Measurements from ENCODE around the gene GALC.

GALC gene

DNA sequence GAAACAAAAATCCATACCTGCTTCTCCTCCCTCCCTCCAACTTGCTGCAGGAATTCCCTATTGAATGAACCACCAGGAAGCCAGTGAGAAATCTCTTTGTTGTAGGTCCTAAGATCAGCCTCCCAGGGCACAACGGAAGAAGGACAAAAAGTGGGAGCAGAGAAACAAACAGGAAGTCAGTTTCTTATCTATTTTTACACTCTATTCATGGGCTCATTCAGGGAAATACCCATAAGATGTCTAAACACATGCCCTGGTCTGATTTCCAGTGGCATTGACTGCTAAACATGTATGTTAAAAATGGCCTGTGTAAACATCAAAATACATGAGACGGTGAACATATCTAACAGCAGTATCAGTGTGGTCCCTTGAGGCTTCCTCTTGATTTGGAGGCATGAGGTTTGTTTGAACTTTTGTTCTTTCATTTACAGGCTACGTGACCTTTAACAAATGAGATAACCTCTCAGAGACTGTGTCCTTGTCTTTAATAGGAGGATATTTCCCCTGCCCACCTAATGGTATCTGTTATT, 30.7 kb upstream of the GALC start:
- Histone ChIP-seq H3K79me2 (ENCODE audit: low read length) (no peaks in the 10 kb centered on the region), H3K4me3 (ENCODE audit: low read length) (no peak overlapping the region), H2AFZ (ENCODE audit: low read depth, low read length) (no peak overlapping the region), H3K27ac (ENCODE audit: low read length) (no peak overlapping the region), H3K9me3 (ENCODE audit: insufficient read depth, low read length) (no peaks in the 10 kb centered on the region), H4K20me1 (ENCODE audit: insufficient read depth, low read length) (no peaks in the 10 kb centered on the region), H3K36me3 (replicated peaks; ENCODE audit: low read depth, low read length) (no peaks in the 10 kb centered on the region), H3K9ac (ENCODE audit: low read length) (no peak overlapping the region), H3K4me2 (ENCODE audit: low read length) (no peak overlapping the region), H3K27me3 (ENCODE audit: low read depth, low read length) (no peaks in the 10 kb centered on the region), H3K4me1 (ENCODE audit: low read length) (peaks cover 6% of the 10 kb centered on the region)
- TF ChIP-seq EZH2phosphoT487 (IDR thresholded peaks at IDR 0.05; ENCODE audit: low read depth): no peak
- TF ChIP-seq CTCF (IDR thresholded peaks at IDR 0.05; ENCODE audit: low read depth, low read length): no peak

DNA sequence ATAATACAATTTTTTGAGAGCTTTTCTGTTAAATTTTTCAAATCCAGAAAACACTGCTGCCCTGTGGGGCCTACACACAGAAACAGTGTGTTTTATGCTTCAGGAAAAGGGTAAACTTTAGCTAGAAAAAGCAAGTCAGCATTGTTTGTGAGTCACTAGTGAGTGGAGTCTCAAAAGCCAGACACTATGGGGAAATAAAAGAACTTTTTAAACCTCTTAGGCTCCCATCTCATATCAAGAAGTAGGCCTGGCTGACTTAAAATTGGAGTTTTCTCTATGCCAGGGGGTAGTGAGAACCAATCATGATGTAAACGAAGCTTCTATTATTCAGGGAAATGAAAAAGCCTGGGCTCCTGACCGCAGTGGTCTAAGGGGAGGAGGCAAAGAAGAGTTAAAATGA, 24.6 kb upstream of the GALC start:
- H3K4me1 ChIP-seq (ENCODE audit: low read length): peaks cover 16% of the 10 kb centered on the region
- TF ChIP-seq EZH2phosphoT487 (IDR thresholded peaks at IDR 0.05; ENCODE audit: low read depth): no peak
- no peak for TF ChIP-seq CTCF (IDR thresholded peaks at IDR 0.05; ENCODE audit: low read depth, low read length)

GRCh38 chr14:88016768-88017167, 23.8 kb upstream of the GALC start:
- Histone ChIP-seq H3K4me2 (ENCODE audit: low read length) (no peak overlapping the region; the same call in 1 of the 2 replicates), H4K20me1 (ENCODE audit: insufficient read depth, low read length) (no peaks in the 10 kb centered on the region), H3K9ac (ENCODE audit: low read length) (no peak overlapping the region), H3K27ac (ENCODE audit: low read length) (no peak overlapping the region), H3K4me3 (ENCODE audit: low read length) (no peak overlapping the region), H3K4me1 (ENCODE audit: low read length) (peaks cover 16% of the 10 kb centered on the region), H3K27me3 (ENCODE audit: low read depth, low read length) (no peaks in the 10 kb centered on the region), H3K36me3 (replicated peaks; ENCODE audit: low read depth, low read length) (no peaks in the 10 kb centered on the region), H2AFZ (ENCODE audit: low read depth, low read length) (no peak overlapping the region), H3K9me3 (ENCODE audit: insufficient read depth, low read length) (no peaks in the 10 kb centered on the region), H3K79me2 (ENCODE audit: low read length) (no peaks in the 10 kb centered on the region)
- TF ChIP-seq EZH2phosphoT487 (IDR thresholded peaks at IDR 0.05; ENCODE audit: low read depth) (no peak), CTCF (IDR thresholded peaks at IDR 0.05; ENCODE audit: low read depth, low read length) (no peak)

More for the DNA sequence above, 24.6 kb upstream of the GALC start:
- Histone ChIP-seq H3K36me3 (replicated peaks; ENCODE audit: low read depth, low read length) (no peaks in the 10 kb centered on the region), H3K9ac (ENCODE audit: low read length) (no peak overlapping the region), H3K27ac (ENCODE audit: low read length) (0 out of 2 replicates have a peak overlapping the region, but pooled peaks have one; percentile 7), H3K4me3 (ENCODE audit: low read length) (no peak overlapping the region), H3K79me2 (ENCODE audit: low read length) (no peaks in the 10 kb centered on the region), H3K27me3 (ENCODE audit: low read depth, low read length) (no peaks in the 10 kb centered on the region), H3K4me2 (ENCODE audit: low read length) (peak overlapping the region; percentile 10; the same call in 1 of the 2 replicates), H2AFZ (ENCODE audit: low read depth, low read length) (no peak overlapping the region), H3K9me3 (ENCODE audit: insufficient read depth, low read length) (no peaks in the 10 kb centered on the region), H4K20me1 (ENCODE audit: insufficient read depth, low read length) (no peaks in the 10 kb centered on the region)

DNA sequence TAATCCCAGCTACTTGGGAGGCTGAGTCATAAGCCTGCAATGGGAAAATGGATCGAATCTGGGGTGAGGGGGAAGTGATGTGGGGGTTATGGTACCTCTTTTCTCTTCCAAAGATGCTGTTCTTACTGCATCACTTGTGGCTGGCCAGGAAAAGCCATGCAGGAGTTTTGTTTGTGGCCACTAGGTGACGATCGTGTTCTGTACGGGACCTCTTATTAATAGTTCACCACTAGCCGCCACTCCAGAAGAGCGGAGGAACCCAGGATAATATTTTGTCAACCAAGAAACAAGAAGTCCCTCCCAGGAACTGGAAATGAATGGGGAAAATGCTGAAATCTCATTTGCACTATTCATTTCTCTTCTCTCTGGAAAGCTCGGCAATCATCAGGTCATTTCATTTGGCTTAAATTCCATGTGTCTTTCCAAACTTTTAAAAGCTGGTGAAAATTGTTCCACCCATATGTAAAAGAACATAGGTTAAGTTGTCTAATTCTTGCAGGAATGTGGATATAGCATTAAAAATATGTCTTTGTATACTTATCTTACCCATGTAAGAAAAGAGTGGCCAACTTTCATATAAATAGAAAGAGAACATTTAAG, 20.9 kb upstream of the GALC start:
- no peak overlapping the region for H3K27ac ChIP-seq (ENCODE audit: low read length)
- TF ChIP-seq CTCF (IDR thresholded peaks at IDR 0.05; ENCODE audit: low read depth, low read length) (peak; percentile 86), EZH2phosphoT487 (IDR thresholded peaks at IDR 0.05; ENCODE audit: low read depth) (no peak)

More for the DNA sequence above, 20.9 kb upstream of the GALC start:
- no peak overlapping the region for H3K9ac ChIP-seq (ENCODE audit: low read length)
- H3K36me3 ChIP-seq (replicated peaks; ENCODE audit: low read depth, low read length): peaks cover 3% of the 10 kb centered on the region
- no peaks in the 10 kb centered on the region for H3K27me3 ChIP-seq (ENCODE audit: low read depth, low read length)
- no peak overlapping the region for H2AFZ ChIP-seq (ENCODE audit: low read depth, low read length)
- no peaks in the 10 kb centered on the region for H4K20me1 ChIP-seq (ENCODE audit: insufficient read depth, low read length)
- peaks cover 16% of the 10 kb centered on the region for H3K4me1 ChIP-seq (ENCODE audit: low read length)
- H3K79me2 ChIP-seq (ENCODE audit: low read length): no peaks in the 10 kb centered on the region
- no peak overlapping the region for H3K4me3 ChIP-seq (ENCODE audit: low read length)
- no peaks in the 10 kb centered on the region for H3K9me3 ChIP-seq (ENCODE audit: insufficient read depth, low read length)
- peak overlapping the region; percentile 18 for H3K4me2 ChIP-seq (ENCODE audit: low read length)

Measured in OCI-LY3 (cell line).